GM19035 (cell line): ENCODE data around the gene USP6NL.

ENCODE experiments used
- ATAC-seq: cut with Tn5 transposase; IDR thresholded peaks from one replicate; pipeline ENCODE4 v1.9.1; 2021; ENCODE audit not compliant: unreplicated experiment

USP6NL gene

GRCh38 chr10:11429439-11430052, 181.9 kb downstream of the USP6NL start:
- no peak for ATAC-seq

- no peak for ATAC-seq
Observed at GRCh38 chr10:11425676-11426075, 185.8 kb downstream of the USP6NL start.

DNA sequence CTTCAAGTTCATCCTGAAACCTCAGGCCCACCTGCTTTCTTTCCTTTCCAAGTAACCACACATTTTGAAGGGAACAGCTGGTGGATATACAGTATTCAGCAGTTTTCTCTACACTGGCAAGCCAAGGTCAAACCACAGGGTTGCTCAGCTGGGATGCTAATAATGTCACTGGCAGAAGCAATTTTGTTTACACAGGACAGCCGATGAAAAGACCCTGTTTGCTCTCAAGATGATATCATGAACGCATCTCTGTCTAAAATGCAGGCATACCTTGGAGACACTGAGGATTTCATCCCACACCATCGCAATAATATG, 186.2 kb downstream of the USP6NL start:
- no peak for ATAC-seq

GRCh38 chr10:11424456-11425295, 186.8 kb downstream of the USP6NL start:
- peak; percentile 63 for ATAC-seq

- no peak for ATAC-seq
Observed at GRCh38 chr10:11416974-11417373, 194.5 kb downstream of the USP6NL start.

- ATAC-seq = no peak
Observed at GRCh38 chr10:11415095-11415494, 196.4 kb downstream of the USP6NL start.

DNA sequence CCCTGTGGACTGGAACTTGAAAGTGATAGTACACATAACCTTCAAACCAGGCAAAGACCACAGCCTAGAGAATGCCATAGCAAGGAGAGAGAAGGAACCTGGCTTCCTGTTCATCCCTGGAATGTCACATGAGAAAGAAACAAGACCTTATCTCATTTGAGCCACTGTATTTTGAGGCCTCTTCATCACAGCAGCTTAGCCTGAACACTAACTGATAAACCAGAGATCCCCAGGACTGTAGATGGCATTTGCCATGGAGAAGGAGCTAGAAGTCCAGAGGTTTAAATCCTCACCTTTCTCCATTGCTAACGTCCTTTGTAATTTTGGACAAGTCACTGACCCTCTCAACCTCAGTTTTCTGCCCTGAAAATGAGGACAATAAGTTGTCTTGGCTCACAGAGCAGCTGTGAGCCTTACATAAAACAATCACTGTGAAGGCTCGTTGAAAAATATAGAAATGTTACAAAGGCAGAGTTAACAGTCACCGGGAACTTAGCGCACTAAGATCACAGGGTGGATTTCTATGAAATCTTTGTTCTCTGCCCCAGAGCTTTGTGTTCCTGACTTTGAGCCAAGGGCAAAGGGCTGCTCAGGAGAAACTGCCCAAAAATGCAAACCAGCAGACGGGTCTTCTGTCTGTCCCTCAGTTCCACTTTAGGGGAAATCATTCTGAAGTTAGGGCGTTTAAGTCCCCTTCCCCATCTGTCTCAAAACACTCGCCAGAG, 197.0 kb downstream of the USP6NL start:
- ATAC-seq = no peak

- ATAC-seq = no peak
Observed at GRCh38 chr10:11411926-11412545, 199.4 kb downstream of the USP6NL start.

DNA sequence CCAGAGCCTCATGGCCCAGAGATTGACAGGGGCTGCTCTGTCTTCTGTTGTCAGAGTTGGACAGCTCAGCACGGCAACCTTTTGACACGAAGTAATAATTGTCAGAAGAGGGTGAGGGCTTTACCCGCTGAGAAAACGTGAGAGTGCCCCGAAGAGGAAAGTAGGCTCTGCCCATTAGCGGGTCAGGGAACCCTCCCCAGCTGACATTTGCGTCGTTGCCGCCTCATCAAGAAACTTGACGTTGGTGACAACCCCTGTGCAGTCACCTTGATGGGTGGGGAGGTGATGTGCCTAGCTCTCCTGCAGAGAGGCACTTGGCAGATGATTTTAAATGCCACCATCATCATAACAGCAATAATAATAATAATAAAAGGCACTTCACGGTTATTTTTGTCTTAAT, 202.1 kb downstream of the USP6NL start:
- ATAC-seq = no peak

GRCh38 chr10:11407939-11408338, 203.5 kb downstream of the USP6NL start:
- ATAC-seq = no peak

- no peak for ATAC-seq
Observed at GRCh38 chr10:11406746-11407145, 204.7 kb downstream of the USP6NL start.

DNA sequence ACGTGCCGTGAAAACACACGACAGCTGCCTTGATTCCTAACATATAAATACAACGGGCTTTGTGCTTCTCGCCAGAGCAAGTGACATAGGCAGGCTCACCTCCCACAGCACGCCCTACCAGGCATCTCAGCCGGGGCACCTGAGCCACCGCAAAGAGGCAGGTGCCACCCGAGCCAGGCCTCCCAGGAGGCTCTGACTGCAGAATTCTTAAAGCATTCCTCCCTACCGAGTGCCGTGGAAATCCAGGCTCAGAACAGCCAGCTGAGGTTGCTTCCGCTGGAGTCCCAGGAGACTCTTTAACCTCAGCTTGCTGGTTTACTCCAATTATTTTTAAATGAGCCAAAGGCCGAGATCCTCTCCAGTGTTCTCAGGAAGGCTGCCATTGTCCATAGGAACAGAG, 206.5 kb downstream of the USP6NL start:
- no peak for ATAC-seq
